ENCODE measurements around the gene FASTKD1.
A peak's percentile ranks its signal among the peaks of the same experiment; 100 is the strongest.
"Not testable (repeated sequence)": the region's sequence is repeated elsewhere in the genome, so short reads cannot be mapped to it uniquely, and the experiment has no call there.

FASTKD1 gene

GRCh38 chr2:169570752-169571151 is 2.9 kb downstream of the FASTKD1 start:
- DNase-seq = not testable (repeated sequence)

- DNase-seq = no peak
Observed at GRCh38 chr2:169569948-169570347, 3.7 kb downstream of the FASTKD1 start.

- no peak for DNase-seq
Observed at GRCh38 chr2:169565686-169566085, 8.0 kb downstream of the FASTKD1 start.

GRCh38 chr2:169562519-169562918 is 11.1 kb downstream of the FASTKD1 start:
- no peak for DNase-seq

GRCh38 chr2:169562084-169562483 is 11.6 kb downstream of the FASTKD1 start:
- not testable (repeated sequence) for DNase-seq

GRCh38 chr2:169561364-169561763 is 12.3 kb downstream of the FASTKD1 start:
- DNase-seq = no peak

- DNase-seq = no peak
Observed at GRCh38 chr2:169546756-169547155, 26.9 kb downstream of the FASTKD1 start.

- no peak for DNase-seq
Observed at GRCh38 chr2:169542433-169542832, 31.2 kb downstream of the FASTKD1 start.

- DNase-seq = no peak
Observed at GRCh38 chr2:169540146-169540545, 33.5 kb downstream of the FASTKD1 start.

GRCh38 chr2:169539460-169539859 is 34.2 kb downstream of the FASTKD1 start:
- not testable (repeated sequence) for DNase-seq

- peak; percentile 86 for DNase-seq
Observed at GRCh38 chr2:169528271-169528701, 45.4 kb downstream of the FASTKD1 start.

- no peak for DNase-seq
Observed at GRCh38 chr2:169526451-169526850, 47.2 kb downstream of the FASTKD1 start.

GRCh38 chr2:169525434-169525833 is 48.2 kb downstream of the FASTKD1 start:
- DNase-seq = no peak

GRCh38 chr2:169523681-169524080 is 50.0 kb downstream of the FASTKD1 start:
- DNase-seq = no peak

GRCh38 chr2:169520896-169521295 is 52.8 kb downstream of the FASTKD1 start:
- DNase-seq = no peak

- DNase-seq = not testable (repeated sequence)
Observed at GRCh38 chr2:169516488-169516995, 57.1 kb downstream of the FASTKD1 start.

- not testable (repeated sequence) for DNase-seq
Observed at GRCh38 chr2:169514758-169515157, 58.9 kb downstream of the FASTKD1 start.

- no peak for DNase-seq
Observed at GRCh38 chr2:169513926-169514325, 59.7 kb downstream of the FASTKD1 start.

- DNase-seq = no peak
Observed at GRCh38 chr2:169513094-169513493, 60.6 kb downstream of the FASTKD1 start.

- no peak for DNase-seq
Observed at GRCh38 chr2:169512525-169512924, 61.1 kb downstream of the FASTKD1 start.

GRCh38 chr2:169511818-169512217 is 61.8 kb downstream of the FASTKD1 start:
- no peak for DNase-seq

- no peak for DNase-seq
Observed at GRCh38 chr2:169510496-169510895, 63.2 kb downstream of the FASTKD1 start.

- DNase-seq = no peak
Observed at GRCh38 chr2:169509955-169510354, 63.7 kb downstream of the FASTKD1 start.

GRCh38 chr2:169509298-169509885 is 64.3 kb downstream of the FASTKD1 start, which contains the start of gene KLHL41:
Gene KLHL41 (plus strand): TSS chr2:169509702. CDS start chr2:169509779, 77 bp downstream.
- no peak for DNase-seq

- DNase-seq = peak; percentile 7
Observed at GRCh38 chr2:169507698-169508097, 66.0 kb downstream of the FASTKD1 start.

Measured in OCI-M1 (cell line).